ENCODE results near the gene MAST4. TPM values are rescaled to one million over a fixed set of nuclear protein-coding genes. Genes with fewer than 3 reads are reported as not detected.

The MAST4 gene
- total and polyA plus RNA-seq, 2 of the 8 experiments (the other 6 are each of a cell fraction or from before 2014, with no cell fraction given): 1.5 to 2.6 TPM

GRCh38 chr5:67144183-67144639 is 548.0 kb downstream of the MAST4 start (continued):
- TF ChIP-seq CHD7 (IDR thresholded peaks at IDR 0.05; ENCODE audit: insufficient replicate concordance, low read length) (no peak), JUN (IDR thresholded peaks at IDR 0.05; ENCODE audit: low read depth, low read length) (no peak), PHF8 (conservative IDR thresholded peaks at IDR 0.05; ENCODE audit: low read depth, low read length) (no peak)

Data from H1 (cell line).